SK-N-MC (cell line): ENCODE data around the gene MRPS9.

ENCODE experiments used
- EZH2 ChIP-seq: fragments of 200-600 bp; sonication (generic); IDR thresholded peaks from one replicate; pipeline ENCODE4 v1.6.1; 2017; ENCODE audit warnings: antibody characterized with exemption
- FOXP2 ChIP-seq: optimal IDR thresholded peaks from 2 replicates; pipeline ENCODE3; 2011; ENCODE audit warnings: mild to moderate bottlenecking, moderate library complexity; ENCODE audit not compliant: insufficient read depth; ENCODE audit errors: extremely low read length, control extremely low read depth
- POLR2AphosphoS5 ChIP-seq: IDR thresholded peaks from 2 replicates; pipeline ENCODE4 v1.6.1; 2012; ENCODE audit warnings: mild to moderate bottlenecking, low read depth, low read length, borderline replicate concordance

- TF ChIP-seq POLR2AphosphoS5 (no peak), EZH2 (no peak), FOXP2 (no peak)
Measured at GRCh38 chr2:105081006-105081601, 43.2 kb downstream of the MRPS9 start.
